Tibial artery (tissue), 4 donors: ENCODE measurements around the gene PREP.

Source experiments
- DNase-seq, 2 donors: peaks; one replicate each; pipeline ENCODE4 v3.0.0-alpha.2; 2019
- H3K27ac ChIP-seq, 2 donors: fragments of 200-600 bp; sonication (generic) in 1 of 2; 1 replicate in 1 of 2; 2 replicates in 1 of 2; pipeline ENCODE4 v1.5.1; 2018 to 2019; ENCODE audit warnings: mild to moderate bottlenecking in 1 of 2
- H3K27me3 ChIP-seq, 2 donors: fragments of 200-600 bp; sonication (generic) in 1 of 2; one replicate each; pipeline versions ENCODE4 v1.5.1 to v1.6.0; 2016 to 2019
- H3K36me3 ChIP-seq, 3 donors: fragments of 200-600 bp; sonication (generic) in 2 of 3; one replicate each; pipeline ENCODE4 v1.5.1; 2016 to 2019; ENCODE audit warnings: mild to moderate bottlenecking in 2 of 3
- H3K4me1 ChIP-seq, 4 donors: fragments of 200-600 bp; sonication (generic) in 2 of 4; 1 replicate in 3 of 4; 2 replicates in 1 of 4; pipeline ENCODE4 v1.5.1; 2016 to 2019
- H3K4me3 ChIP-seq, 2 donors: fragments of 200-600 bp; sonication (generic) in 1 of 2; 1 replicate in 1 of 2; 2 replicates in 1 of 2; pipeline ENCODE4 v1.5.1; 2018 to 2019; ENCODE audit warnings: mild to moderate bottlenecking in 2 of 2
- H3K9me3 ChIP-seq, 3 donors: fragments of 200-600 bp; sonication (generic) in 1 of 3; one replicate each; pipeline ENCODE4 v1.5.1; 2016 to 2019
- intact Hi-C: fragments of 100-400 bp; cut with DNase I; formaldehyde crosslinking; loops from one replicate; pipeline ENCODE4 v1.15.0; 2023; ENCODE audit warnings: low total_unique reads
- TF ChIP-seq, protein P1 (sequence below), 2 experiments: fragments of 200-600 bp in 1 of 2; fragments of 450-650 bp in 1 of 2; IDR thresholded peaks; one replicate each; pipeline ENCODE4 v1.5.1; 2017 to 2019; ENCODE audit warnings: antibody characterized with exemption in 2 of 2, mild to moderate bottlenecking in 1 of 2, moderate library complexity in 1 of 2

PREP gene

DNA sequence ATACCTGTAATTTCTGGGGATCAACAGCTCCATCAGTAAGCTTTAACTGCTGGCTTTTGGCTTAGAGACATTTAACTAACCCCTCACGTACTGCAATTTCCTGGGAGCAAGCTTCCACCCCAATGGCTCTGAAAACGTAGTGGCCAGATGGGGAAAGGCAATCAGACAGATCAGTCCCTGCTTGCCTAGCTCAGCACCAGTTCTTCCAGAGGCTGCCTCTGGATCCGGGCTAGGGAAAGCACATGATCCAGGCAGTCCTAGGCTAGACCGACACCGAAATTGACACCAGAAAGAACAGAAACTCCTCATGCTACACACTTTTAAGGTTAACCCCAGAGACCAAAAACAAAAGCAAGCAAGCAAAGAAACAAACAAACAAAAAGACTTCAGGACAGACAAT lies 13.3 kb downstream of the PREP start:
- no peak for DNase-seq
- Histone ChIP-seq H3K36me3 (peaks cover under 1 to 10% (median 8%) of the 10 kb centered on the region in 3 donors), H3K27ac (no peak overlapping the region), H3K4me3 (no peak overlapping the region), H3K4me1 (no peaks in the 10 kb centered on the region), H3K27me3 (no peaks in the 10 kb centered on the region), H3K9me3 (no peaks in the 10 kb centered on the region)
- TF ChIP-seq, protein P1, sequence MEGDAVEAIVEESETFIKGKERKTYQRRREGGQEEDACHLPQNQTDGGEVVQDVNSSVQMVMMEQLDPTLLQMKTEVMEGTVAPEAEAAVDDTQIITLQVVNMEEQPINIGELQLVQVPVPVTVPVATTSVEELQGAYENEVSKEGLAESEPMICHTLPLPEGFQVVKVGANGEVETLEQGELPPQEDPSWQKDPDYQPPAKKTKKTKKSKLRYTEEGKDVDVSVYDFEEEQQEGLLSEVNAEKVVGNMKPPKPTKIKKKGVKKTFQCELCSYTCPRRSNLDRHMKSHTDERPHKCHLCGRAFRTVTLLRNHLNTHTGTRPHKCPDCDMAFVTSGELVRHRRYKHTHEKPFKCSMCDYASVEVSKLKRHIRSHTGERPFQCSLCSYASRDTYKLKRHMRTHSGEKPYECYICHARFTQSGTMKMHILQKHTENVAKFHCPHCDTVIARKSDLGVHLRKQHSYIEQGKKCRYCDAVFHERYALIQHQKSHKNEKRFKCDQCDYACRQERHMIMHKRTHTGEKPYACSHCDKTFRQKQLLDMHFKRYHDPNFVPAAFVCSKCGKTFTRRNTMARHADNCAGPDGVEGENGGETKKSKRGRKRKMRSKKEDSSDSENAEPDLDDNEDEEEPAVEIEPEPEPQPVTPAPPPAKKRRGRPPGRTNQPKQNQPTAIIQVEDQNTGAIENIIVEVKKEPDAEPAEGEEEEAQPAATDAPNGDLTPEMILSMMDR (IDR thresholded peaks at IDR 0.05) = no peak
- intact Hi-C loops = no loop called here

- Histone ChIP-seq H3K9me3 (no peaks in the 10 kb centered on the region), H3K27ac (no peak overlapping the region), H3K36me3 (peaks cover 0 to 10% (median 8%) of the 10 kb centered on the region in 3 donors), H3K4me3 (no peak overlapping the region), H3K4me1 (peaks cover 0 to 2% (median 0%) of the 10 kb centered on the region in 4 donors), H3K27me3 (no peaks in the 10 kb centered on the region)
- intact Hi-C loops = no loop called here
- no peak for DNase-seq
- TF ChIP-seq, protein P1 (IDR thresholded peaks at IDR 0.05) = no peak
Observed at GRCh38 chr6:105388392-105388791, 14.5 kb downstream of the PREP start.

- DNase-seq = no peak
- Histone ChIP-seq H3K4me1 (peaks cover 0 to 5% (median 0%) of the 10 kb centered on the region in 4 donors), H3K27ac (no peak overlapping the region), H3K4me3 (no peak overlapping the region), H3K27me3 (no peaks in the 10 kb centered on the region), H3K36me3 (peaks cover 0 to 5% (median 0%) of the 10 kb centered on the region in 3 donors), H3K9me3 (no peaks in the 10 kb centered on the region)
- intact Hi-C loops = no loop called here
- TF ChIP-seq, protein P1 (IDR thresholded peaks at IDR 0.05) = no peak
Observed at GRCh38 chr6:105384004-105384403, 18.9 kb downstream of the PREP start.

GRCh38 chr6:105382958-105383357 lies 19.9 kb downstream of the PREP start:
- Histone ChIP-seq H3K4me3 (no peak overlapping the region), H3K27me3 (no peaks in the 10 kb centered on the region), H3K36me3 (peaks cover 0 to 5% (median 0%) of the 10 kb centered on the region in 3 donors), H3K9me3 (no peaks in the 10 kb centered on the region), H3K4me1 (peaks cover 0 to 5% (median 0%) of the 10 kb centered on the region in 4 donors), H3K27ac (no peak overlapping the region)
- TF ChIP-seq, protein P1 (IDR thresholded peaks at IDR 0.05) = no peak
- no peak for DNase-seq
- intact Hi-C loops = no loop called here

DNA sequence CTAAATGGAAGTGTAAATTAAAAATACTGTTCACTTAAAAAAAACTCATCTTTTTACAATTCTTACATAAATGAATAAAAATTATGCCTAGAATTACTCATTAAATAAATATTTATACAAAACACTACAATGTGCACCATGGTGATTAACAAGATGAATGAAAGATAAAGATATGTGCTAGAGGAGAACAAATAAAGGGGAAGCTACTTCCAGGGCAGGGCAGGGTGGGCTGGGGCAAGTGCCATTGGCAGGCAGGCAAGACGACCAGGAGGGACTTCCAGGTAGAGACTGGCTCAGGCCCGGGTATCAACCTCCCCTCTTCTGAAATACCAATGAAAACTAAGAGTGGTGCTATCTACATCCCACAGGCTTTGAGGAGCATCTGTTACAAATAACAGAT lies 20.4 kb downstream of the PREP start:
- DNase-seq = no peak
- Histone ChIP-seq H3K4me3 (no peak overlapping the region), H3K9me3 (no peaks in the 10 kb centered on the region), H3K27me3 (no peaks in the 10 kb centered on the region), H3K4me1 (peaks cover 0 to 5% (median 0%) of the 10 kb centered on the region in 4 donors), H3K27ac (no peak overlapping the region), H3K36me3 (peaks cover 0 to 5% (median 0%) of the 10 kb centered on the region in 3 donors)
- TF ChIP-seq, protein P1 (IDR thresholded peaks at IDR 0.05) = no peak
- intact Hi-C loops = no loop called here

DNA sequence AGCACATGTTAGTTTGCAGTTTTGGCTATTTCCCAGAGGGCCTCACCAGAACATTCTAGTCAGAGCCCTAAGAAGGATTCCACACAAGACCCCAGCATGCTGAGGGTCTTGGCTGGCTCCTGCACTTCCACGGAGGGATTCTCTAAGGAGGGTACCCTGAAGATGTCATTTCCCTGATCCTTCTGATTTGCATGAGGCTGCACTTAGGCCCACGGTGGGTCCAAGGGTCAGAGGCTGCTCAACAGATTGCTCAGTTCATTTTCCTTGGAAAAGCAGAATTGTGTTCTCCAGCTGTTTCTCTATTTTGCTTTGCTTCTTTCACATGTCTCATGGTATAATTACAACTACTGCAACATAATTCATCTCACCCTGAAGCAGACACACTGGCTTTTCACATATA lies 22.2 kb downstream of the PREP start:
- no peak for DNase-seq
- peaks cover 0 to 6% (median 6%) of the 10 kb centered on the region in 3 donors for H3K36me3 ChIP-seq
- TF ChIP-seq, protein P1 (IDR thresholded peaks at IDR 0.05) = no peak
- intact Hi-C loops = no loop called here
- no peak overlapping the region for H3K4me3 ChIP-seq
- H3K9me3 ChIP-seq = no peaks in the 10 kb centered on the region
- H3K27ac ChIP-seq = no peak overlapping the region
- H3K27me3 ChIP-seq = no peaks in the 10 kb centered on the region
- H3K4me1 ChIP-seq = peaks cover 0 to 5% (median 0%) of the 10 kb centered on the region in 4 donors
